Panc1 (cell line): ENCODE results near the gene RHEB.

Source experiments
- TCF7L2 ChIP-seq: IDR thresholded peaks from 2 replicates; pipeline ENCODE4 v1.6.1; 2011; ENCODE audit warnings: mild to moderate bottlenecking, low read depth, low read length, inconsistent platforms
- TF ChIP-seq, protein P1 (sequence below): fragments of 450-650 bp; IDR thresholded peaks from 2 replicates; pipeline ENCODE4 v1.5.1; 2017; ENCODE audit warnings: mild to moderate bottlenecking
- TF ChIP-seq, protein P2 (sequence below), 2 experiments: IDR thresholded peaks; 2 replicates each; pipeline ENCODE4 v1.6.1; 2011 to 2012; ENCODE audit warnings: low read depth in 2 of 2, control low read depth in 1 of 2, low read length in 1 of 2, mild to moderate bottlenecking in 1 of 2, moderate library complexity in 1 of 2; ENCODE audit not compliant: insufficient read depth in 1 of 2

DNA sequence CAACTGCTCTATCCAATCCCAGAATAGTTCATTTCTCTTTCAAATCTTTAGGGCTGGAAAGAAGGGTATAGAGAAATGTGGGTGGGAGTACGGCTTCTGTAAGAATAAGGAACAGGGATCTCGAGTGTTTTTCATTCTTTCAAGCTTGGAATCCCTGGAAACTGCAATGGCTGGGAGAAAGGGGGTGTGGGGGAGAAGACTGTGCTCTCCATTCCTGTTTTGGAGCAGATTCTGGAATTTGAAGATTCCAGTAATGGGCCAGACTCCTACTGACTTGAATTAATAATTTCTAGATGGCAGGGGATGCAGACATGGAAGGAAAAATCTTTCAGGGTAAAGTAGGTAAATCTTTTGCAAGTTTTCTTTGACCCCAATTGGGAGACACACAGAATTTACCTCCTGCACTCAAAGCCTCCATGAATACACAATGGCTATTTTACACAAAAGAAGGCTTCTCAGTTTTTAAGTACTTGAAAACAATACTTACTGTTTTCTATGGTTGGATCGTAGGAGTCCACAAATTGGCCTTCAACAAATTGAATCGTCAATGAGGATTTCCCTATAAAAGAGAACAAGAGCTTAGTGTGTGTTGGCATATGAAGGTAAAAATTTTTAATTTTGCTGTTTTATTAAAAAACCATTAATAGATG lies 29.1 kb downstream of the RHEB start:
- TF ChIP-seq, protein P1, sequence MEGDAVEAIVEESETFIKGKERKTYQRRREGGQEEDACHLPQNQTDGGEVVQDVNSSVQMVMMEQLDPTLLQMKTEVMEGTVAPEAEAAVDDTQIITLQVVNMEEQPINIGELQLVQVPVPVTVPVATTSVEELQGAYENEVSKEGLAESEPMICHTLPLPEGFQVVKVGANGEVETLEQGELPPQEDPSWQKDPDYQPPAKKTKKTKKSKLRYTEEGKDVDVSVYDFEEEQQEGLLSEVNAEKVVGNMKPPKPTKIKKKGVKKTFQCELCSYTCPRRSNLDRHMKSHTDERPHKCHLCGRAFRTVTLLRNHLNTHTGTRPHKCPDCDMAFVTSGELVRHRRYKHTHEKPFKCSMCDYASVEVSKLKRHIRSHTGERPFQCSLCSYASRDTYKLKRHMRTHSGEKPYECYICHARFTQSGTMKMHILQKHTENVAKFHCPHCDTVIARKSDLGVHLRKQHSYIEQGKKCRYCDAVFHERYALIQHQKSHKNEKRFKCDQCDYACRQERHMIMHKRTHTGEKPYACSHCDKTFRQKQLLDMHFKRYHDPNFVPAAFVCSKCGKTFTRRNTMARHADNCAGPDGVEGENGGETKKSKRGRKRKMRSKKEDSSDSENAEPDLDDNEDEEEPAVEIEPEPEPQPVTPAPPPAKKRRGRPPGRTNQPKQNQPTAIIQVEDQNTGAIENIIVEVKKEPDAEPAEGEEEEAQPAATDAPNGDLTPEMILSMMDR, result no peak
- TF ChIP-seq, protein P2, sequence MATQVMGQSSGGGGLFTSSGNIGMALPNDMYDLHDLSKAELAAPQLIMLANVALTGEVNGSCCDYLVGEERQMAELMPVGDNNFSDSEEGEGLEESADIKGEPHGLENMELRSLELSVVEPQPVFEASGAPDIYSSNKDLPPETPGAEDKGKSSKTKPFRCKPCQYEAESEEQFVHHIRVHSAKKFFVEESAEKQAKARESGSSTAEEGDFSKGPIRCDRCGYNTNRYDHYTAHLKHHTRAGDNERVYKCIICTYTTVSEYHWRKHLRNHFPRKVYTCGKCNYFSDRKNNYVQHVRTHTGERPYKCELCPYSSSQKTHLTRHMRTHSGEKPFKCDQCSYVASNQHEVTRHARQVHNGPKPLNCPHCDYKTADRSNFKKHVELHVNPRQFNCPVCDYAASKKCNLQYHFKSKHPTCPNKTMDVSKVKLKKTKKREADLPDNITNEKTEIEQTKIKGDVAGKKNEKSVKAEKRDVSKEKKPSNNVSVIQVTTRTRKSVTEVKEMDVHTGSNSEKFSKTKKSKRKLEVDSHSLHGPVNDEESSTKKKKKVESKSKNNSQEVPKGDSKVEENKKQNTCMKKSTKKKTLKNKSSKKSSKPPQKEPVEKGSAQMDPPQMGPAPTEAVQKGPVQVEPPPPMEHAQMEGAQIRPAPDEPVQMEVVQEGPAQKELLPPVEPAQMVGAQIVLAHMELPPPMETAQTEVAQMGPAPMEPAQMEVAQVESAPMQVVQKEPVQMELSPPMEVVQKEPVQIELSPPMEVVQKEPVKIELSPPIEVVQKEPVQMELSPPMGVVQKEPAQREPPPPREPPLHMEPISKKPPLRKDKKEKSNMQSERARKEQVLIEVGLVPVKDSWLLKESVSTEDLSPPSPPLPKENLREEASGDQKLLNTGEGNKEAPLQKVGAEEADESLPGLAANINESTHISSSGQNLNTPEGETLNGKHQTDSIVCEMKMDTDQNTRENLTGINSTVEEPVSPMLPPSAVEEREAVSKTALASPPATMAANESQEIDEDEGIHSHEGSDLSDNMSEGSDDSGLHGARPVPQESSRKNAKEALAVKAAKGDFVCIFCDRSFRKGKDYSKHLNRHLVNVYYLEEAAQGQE (IDR thresholded peaks at IDR 0.05; ENCODE audit: insufficient read depth in 1 of 2, low read depth in 2 of 2, low read length in 1 of 2), result no peak
- TF ChIP-seq TCF7L2, result no peak
